Hepatocyte (in vitro differentiated cells): Measurements from ENCODE around the gene SIGLEC5.

Experiments
- EZH2 ChIP-seq: fragments of 200-600 bp; sonication (generic); IDR thresholded peaks from 2 replicates; pipeline ENCODE4 v1.6.1; 2016; ENCODE audit warnings: antibody characterized with exemption, mild to moderate bottlenecking, borderline replicate concordance
- EZH2phosphoT487 ChIP-seq: fragments of 200-600 bp; sonication (generic); IDR thresholded peaks from one replicate; pipeline ENCODE4 v1.6.1; 2018; ENCODE audit warnings: antibody characterized with exemption, mild to moderate bottlenecking, low read depth, moderate library complexity; ENCODE audit not compliant: unreplicated experiment, severe bottlenecking
- TF ChIP-seq, protein P1 (sequence below): fragments of 200-600 bp; sonication (generic); IDR thresholded peaks from 2 replicates; pipeline ENCODE4 v1.5.1; 2016; ENCODE audit warnings: antibody characterized with exemption, mild to moderate bottlenecking; ENCODE audit not compliant: poor library complexity

DNA sequence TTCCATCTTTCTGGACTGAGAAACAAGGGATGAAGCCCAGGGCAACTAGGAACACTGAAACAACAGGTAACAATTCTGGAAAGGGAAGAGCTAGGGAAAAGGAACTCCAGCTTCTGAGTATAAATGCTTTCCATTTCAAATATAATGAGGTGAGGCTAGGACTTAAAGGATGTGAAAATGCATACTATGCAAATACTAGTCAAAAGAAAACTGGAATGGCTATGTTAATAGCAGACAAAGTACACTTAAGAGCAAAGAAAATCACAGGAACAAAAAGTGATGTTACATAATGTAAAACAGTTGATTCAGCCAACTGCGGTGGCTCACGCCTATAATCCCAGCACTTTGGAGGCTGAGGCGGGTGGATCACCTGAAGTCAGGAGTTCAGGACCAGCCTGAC lies 10.2 kb upstream of the SIGLEC5 start:
- TF ChIP-seq EZH2 (no peak), EZH2phosphoT487 (no peak)
- TF ChIP-seq, protein P1, sequence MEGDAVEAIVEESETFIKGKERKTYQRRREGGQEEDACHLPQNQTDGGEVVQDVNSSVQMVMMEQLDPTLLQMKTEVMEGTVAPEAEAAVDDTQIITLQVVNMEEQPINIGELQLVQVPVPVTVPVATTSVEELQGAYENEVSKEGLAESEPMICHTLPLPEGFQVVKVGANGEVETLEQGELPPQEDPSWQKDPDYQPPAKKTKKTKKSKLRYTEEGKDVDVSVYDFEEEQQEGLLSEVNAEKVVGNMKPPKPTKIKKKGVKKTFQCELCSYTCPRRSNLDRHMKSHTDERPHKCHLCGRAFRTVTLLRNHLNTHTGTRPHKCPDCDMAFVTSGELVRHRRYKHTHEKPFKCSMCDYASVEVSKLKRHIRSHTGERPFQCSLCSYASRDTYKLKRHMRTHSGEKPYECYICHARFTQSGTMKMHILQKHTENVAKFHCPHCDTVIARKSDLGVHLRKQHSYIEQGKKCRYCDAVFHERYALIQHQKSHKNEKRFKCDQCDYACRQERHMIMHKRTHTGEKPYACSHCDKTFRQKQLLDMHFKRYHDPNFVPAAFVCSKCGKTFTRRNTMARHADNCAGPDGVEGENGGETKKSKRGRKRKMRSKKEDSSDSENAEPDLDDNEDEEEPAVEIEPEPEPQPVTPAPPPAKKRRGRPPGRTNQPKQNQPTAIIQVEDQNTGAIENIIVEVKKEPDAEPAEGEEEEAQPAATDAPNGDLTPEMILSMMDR: no peak
